ENCODE results near the gene MINK1.

MINK1 gene
- total RNA-seq: 120 to 156 reads per million in 2 donors

GRCh38 chr17:4833178-4833940 lies at the start of gene MINK1:
Gene MINK1, plus strand, starts transcription at chr17:4833340. Its CDS starts 244 bp downstream, at chr17:4833584.
- peak; percentile 89 for DNase-seq

- DNase-seq: no peak
These were observed 47.6 kb upstream of the MINK1 start for GRCh38 chr17:4785311-4786105.

DNA sequence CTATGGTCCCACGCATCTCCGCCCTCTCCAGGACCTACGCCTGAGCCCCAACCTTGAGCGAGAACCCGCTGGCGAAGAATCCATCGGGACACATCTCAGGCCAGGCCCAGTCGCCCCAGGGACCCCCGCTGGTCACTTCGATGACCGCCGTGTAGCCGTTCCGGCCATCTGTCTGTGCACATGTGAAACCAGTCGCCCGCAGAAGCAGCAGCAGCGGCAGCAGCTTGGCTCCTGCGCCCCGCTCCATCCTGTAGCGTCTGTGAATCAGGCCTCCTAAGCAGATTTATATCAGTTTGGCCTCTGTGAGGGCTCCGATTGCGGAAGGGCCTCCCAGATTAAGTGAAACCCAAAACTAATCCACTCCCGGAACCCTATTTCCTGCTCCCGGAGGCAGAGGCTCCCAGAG lies 47.0 kb upstream of the MINK1 start, which contains the start of gene VMO1:
VMO1 (minus strand) TSS at position 259 of the 406 bp plus-strand sequence; CDS start at position 247, 12 bp downstream.
- no peak for DNase-seq

DNA sequence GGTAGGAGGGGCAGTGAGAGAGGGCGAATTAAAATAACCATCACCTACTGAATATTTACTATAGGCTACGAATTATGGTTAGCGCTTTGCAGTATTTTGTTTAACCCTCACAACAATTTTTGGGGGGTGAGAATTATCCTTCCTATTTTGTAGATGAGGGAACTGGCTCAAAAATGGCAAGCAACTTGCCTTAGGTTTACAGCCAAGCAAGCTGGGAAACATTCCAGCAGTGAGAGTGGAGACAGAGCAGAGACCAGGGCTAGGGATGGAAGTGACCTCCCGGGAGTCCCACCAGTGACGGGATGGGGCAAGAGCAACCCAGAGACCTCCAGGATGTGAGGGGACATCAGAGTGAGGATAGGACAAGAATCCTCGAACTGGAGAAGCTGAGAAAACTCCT lies 46.6 kb upstream of the MINK1 start:
- no peak for DNase-seq

DNA sequence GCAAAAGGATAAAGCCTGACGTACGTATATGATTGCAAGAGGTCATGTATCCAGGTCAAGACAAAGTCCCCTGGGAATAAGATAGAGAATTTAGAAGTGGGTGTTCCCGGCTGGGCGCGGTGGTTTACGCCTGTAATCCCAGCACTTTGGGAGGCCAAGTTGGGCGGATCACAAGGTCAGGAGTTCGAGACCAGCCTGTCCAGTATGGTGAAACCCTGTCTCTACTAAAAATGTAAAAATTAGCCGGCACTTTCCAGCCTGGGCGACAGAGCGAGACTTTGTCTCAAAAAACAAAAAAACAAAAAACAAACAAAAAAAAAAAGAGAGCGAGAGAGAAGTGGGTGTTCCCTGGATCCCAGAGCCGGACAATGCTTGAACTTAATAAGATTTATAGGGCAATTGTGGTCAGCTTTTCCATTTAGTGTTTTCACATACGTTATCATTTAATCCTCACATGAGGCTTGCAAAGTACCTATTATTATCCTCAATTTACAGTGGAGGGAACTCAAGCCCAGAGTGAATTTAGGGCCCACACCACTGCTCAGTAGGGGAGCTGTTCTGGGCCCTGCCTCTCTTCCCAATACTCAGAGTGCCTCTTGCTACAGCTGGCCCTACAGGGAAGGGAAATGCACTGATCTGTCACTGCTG lies 44.9 kb upstream of the MINK1 start:
- DNase-seq: no peak

- no peak for DNase-seq
These were observed 44.1 kb upstream of the MINK1 start, which contains the start of gene GLTPD2 for GRCh38 chr17:4788807-4789700. Gene GLTPD2, plus strand, starts transcription at chr17:4788964. Its CDS starts 48 bp downstream, at chr17:4789012.

DNA sequence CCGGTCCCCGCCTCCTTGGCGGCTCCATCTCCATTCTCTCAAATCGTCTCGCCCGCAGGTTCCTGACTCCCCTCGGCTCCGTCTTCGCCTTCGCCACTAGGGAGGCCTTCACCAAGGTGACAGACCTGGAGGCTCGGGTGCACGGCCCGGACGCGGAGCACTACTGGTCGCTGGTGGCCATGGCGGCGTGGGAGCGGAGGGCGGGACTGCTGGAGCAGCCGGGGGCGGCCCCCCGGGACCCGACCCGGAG lies 43.5 kb upstream of the MINK1 start:
- DNase-seq: no peak

GRCh38 chr17:4789951-4790704 lies 43.0 kb upstream of the MINK1 start:
- DNase-seq: peak; percentile 65

DNA sequence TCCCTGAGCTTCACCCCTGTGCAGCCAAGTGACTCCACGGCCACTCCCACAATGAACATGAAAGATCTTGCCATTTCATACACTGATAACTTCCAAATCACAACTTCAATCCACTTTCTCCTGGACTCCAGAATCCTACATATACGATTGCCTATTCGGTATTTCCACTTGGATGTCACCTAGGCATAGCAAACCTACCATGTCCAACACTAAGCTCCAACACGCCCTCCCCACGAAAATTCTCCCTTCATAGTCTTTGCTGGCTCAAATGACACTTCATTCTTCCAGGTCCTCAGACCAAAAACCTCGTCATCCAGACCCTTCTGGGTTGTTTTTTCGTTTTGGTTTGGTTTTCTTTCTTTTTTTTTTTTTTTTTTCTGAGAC lies 42.4 kb upstream of the MINK1 start:
- no peak for DNase-seq

DNA sequence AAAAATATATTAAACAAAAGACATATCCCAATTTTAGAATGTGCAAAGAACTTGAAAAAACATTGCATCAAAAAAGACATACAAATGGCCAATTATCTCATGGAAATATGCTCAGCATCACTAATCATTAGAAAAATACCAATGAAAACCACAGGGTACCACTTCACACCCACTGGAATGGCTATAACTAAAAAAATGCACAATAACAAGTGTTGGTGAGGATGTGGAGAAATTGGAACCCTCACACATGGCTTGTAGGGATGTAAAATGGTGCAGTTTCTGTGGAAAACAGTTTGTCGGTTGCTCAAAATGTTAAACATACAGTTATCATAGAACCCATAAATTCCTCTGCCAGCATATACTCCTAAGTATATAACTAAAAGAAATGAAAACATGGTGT lies 38.0 kb upstream of the MINK1 start:
- DNase-seq: no peak

- DNase-seq: no peak
These were observed 36.6 kb upstream of the MINK1 start for GRCh38 chr17:4796552-4796920.

DNA sequence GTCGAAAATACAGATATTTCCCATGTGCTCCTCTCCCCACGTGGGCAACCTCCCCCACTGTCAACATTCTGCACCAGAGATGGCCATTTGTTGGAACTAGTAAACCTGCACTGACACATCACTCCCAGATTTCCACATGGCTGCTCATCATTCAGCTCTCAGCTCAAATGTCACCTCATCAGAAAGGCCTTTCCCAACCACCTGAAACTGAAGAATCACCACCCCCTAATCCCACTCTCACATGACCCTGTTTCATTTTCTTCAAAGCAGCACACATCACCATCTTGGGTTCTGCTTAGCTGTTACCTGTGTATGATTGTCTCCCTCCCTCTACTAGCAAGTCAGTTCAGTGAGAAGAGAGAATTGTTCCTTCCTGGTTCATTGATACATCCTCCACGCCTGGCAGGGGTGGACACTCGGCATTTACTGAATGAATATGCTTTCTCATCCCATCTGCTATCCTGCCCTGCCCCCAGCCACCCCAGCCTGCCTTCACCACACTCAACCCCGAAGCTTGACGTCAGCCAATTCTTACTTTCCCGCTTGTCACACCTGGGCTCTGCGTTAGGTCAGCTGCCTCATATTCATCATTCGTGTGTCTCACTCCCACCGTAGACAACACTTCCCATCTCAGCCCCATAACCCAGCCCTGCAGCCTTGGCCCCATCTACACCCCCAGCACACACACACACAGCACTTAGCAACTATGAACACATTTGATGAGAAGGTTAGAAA lies 32.5 kb upstream of the MINK1 start:
- DNase-seq: no peak

GRCh38 chr17:4802228-4802627 lies 30.9 kb upstream of the MINK1 start, which contains the start of gene C17orf114:
Gene C17orf114, minus strand, starts transcription at chr17:4802328.
- DNase-seq: no peak

GRCh38 chr17:4806456-4806776 lies 26.7 kb upstream of the MINK1 start:
- no peak for DNase-seq

DNA sequence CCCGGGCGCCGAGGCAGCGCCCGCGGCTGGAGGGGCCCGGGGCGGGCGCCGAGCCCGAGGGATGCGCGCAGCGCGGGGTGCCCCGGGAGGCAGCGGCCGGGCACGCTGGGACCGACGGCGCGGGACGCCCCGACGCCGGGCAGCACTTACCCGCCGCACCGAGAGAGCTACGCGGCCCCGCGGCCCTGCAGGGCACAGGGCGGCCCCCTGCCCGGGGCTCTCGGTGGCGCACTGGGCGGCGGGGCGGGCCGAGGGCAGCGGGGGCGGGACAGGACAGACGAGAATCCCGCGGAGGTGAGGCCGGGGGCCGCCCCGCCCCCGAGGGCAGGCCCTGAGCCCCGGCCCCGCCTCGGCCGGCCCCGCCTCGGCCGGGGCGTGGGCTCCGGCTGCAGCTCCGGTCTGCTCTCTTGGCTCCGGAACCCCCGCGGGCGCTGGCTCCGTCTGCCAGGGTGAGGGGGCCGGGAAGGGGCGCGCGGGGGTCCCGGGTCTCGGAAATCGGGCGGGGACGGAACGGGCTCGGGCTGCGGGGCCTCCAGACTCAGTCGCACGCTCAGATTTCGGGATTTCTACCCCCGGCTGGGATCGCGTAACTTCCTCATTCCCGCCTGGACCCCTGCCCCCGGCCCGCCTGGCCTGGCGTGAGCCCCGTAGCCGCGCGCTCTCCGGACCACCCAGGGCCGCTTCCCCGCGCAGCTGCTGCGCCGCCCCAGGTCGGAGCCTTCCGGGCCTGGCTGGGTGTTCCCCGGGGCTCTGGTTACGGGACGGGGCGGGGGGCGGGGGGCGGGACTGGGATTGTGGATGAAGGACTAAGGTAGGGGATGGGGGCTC lies 26.1 kb upstream of the MINK1 start, which contains the start of gene PLD2:
PLD2 (plus strand) TSS at position 376 of the 828 bp plus-strand sequence. CDS start 621 bp downstream, outside the sequence.
- peak; percentile 78 for DNase-seq

GRCh38 chr17:4807605-4808377 lies 25.3 kb upstream of the MINK1 start:
- no peak for DNase-seq

- no peak for DNase-seq
These were observed 24.8 kb upstream of the MINK1 start for GRCh38 chr17:4808378-4808767.

DNA sequence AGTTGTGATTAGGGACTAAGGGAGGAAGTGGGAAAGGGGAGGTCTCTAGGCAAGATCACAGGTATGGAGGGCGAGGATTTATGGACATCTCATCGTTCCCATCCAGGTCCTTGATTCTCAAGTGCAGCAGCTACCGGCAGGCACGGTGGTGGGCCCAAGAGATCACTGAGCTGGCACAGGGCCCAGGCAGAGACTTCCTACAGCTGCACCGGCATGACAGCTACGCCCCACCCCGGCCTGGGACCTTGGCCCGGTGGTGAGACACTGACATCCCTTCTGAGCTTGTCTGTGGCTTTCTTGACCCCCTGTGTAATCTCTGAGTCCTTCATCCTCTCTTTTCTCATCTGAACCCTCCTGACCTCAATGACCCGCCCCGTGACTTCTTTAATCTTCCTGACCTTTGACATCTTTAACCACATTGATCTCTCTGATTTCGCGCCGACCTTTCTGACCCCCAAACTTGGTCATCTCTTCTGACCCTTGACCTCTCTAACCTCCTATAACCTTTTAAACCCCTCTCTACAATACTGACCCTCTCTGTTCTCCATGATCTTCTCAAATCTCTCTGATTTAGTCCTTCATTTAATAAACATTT lies 22.3 kb upstream of the MINK1 start:
- no peak for DNase-seq

DNA sequence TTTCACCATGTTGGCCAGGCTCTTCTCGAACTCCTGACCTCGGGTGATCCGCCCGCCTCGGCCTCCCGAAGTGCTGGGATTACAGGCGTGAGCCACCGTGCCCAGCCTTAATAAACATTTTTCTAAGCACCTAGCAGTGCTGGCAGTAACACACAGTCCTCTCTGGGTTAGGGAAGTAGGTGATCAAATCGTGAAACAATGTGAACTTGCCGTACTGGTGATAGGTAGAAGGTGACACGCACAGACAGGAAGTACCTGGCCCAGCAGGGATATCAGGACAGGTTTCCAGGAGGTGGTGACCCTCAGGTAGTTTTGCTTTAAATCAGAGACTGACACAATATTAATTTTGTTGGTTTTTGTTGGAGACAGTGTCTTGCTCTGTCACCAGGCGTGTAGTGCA lies 21.7 kb upstream of the MINK1 start:
- DNase-seq: no peak
